ENCODE measurements around the gene CISD1. TPM values are rescaled to one million over a fixed set of nuclear protein-coding genes. Genes with fewer than 3 reads are reported as not detected.

CISD1 gene
- total and polyA plus RNA-seq, 2 donors (not counting 1 experiment from before 2014, with no cell fraction given): 14.0 to 39.9 TPM

Other genes with a start within 250 kb of the CISD1 start
- 4.1 and 6.3 TPM in 2 replicates for gene IPMK, start 1.3 kb upstream of the CISD1 start, total RNA-seq
- 2.5 and 3.6 TPM in 2 replicates for gene IPMK, start 1.3 kb upstream of the CISD1 start, polyA plus RNA-seq
- 11.6 and 12.1 TPM in 2 replicates for gene UBE2D1, start 65.8 kb downstream of the CISD1 start, total RNA-seq
- 17.7 and 21.4 TPM in 2 replicates for gene UBE2D1, start 65.8 kb downstream of the CISD1 start, polyA plus RNA-seq
- 19.5 and 21.1 TPM in 2 replicates for gene TFAM, start 116.2 kb downstream of the CISD1 start, total RNA-seq
- gene TFAM, start 116.2 kb downstream of the CISD1 start, polyA plus RNA-seq: 14.9 and 20.1 TPM in 2 replicates
- gene BICC1, start 243.7 kb downstream of the CISD1 start, total RNA-seq: 62.7 and 64.7 TPM in 2 replicates
- 22.2 and 22.6 TPM in 2 replicates for gene BICC1, start 243.7 kb downstream of the CISD1 start, polyA plus RNA-seq